ENCODE data around the gene BST1.
"Not testable (repeated sequence)": the region's sequence is repeated elsewhere in the genome, so short reads cannot be mapped to it uniquely, and the experiment has no call there.

The BST1 gene

DNA sequence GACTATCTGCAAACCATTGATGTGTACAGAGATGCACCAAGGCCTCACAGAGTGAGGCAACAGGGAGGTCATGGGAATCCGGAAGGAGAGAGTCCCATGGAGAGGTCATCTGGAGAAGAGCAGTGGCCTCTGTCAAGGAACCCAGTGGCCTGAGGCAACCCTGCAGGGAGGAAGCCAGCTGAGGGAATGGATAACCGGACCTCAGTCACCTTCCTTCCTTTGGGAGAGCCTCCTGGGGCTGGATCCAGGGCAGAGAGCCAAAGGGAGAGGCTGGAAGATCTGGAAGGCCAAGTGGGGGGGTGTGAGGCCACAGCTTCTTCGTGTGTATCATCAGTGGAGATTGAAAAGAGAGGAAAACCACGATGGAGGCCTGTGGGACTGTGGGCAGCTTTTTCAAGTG lies 50.9 kb downstream of the BST1 start:
- no peak for DNase-seq

DNA sequence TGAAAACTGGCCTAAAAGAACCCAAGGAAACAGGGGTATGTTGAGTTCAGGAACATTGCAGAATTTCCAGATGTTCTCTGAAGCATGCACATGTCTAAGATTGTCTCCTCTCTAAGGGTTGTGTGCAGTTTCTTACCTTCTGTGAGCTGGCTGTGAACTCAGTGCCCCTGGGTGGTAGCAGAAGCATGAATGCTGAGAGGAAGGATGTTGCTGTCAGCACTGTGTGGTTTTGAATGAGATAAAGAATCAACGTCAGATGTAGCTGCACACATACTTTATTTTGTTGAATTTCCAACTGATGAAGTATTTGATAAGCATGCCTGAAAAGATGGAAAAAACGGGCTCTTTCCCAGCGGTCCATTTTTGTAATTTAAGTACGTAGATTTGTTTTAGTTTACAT lies 51.5 kb downstream of the BST1 start:
- no peak for DNase-seq

GRCh38 chr4:15755321-15756155 lies 52.7 kb downstream of the BST1 start:
- DNase-seq, result no peak

DNA sequence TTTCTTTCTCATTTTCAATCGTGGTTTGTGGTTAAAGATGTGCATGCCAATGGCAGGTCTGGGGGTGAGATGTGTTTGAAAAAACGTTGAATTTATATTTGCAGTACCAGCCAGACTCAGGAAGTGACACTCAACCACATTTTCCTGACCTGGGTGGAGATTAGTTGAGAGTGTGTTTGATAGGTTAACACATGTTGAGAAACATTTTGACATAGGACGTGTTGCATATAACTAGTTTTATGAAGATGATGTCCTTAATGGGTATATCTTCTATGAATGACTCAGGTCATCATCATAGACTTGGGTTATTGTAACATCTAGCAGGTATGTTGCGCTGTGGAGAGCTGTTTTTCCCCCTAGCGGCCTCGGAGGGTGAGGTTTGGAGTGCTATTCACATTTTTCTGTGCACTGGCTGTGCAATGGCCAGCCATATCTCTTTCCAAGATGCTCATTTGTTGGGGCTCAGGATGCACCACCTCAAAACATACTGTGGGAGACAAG lies 53.5 kb downstream of the BST1 start:
- no peak for DNase-seq

DNA sequence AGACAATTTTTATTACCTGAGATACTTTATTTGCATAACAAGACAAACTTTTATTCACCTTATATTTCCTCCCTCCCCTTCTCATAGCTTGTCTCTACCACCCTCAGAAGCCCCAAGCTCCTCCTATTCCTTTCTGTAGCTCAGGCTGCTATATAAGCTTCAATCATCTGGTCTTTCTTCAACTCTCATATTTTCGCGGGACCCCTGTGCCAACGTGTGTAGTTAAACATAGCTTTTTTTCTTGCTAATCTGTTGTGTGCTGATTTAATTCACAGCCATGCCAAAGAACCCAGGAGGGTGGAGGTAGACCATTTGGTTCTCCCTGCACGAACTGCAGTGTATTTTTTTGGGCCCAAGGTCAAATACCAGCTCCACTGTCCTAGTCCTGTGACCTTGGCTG lies 54.2 kb downstream of the BST1 start:
- no peak for DNase-seq

- DNase-seq, result no peak
These were observed 55.4 kb downstream of the BST1 start for GRCh38 chr4:15758294-15758693.

DNA sequence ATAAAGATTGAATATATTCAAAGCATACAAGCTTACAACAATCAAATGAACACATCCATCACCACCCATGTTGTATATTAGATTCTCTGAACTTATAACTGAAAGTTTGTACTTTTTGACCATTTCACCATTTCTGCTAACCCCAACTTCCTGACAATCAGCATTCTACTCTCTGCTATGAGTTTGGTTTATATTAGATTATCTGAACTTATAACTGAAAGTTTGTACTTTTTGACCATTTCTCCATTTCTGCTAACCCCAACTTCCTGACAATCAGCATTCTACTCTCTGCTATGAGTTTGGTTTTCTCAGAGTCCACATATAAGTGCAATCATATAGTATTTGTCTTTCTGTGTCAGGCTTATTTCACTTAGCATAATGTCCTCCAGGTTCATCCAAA lies 59.6 kb downstream of the BST1 start:
- DNase-seq, result not testable (repeated sequence)

DNA sequence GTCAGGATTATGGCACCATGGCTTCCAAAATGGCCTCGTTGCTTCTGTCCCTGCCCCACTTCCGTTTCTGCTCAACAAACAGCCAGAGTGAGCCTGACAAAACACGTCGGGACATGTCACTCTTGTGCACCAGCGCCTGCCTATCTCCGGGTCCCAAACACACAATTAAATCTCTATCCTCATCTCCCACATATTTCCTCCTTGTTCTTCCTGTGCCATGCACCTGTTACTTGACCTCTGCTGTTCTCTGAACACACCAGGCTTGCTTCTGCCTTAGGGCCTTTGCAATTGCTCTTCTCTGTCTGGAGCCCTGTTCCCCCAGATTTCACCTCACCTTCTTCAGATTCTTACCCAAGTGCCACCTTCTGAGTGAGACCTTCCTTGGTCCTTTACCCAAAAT lies 62.5 kb downstream of the BST1 start:
- no peak for DNase-seq

GRCh38 chr4:15765910-15766697 lies 63.2 kb downstream of the BST1 start:
- no peak for DNase-seq

DNA sequence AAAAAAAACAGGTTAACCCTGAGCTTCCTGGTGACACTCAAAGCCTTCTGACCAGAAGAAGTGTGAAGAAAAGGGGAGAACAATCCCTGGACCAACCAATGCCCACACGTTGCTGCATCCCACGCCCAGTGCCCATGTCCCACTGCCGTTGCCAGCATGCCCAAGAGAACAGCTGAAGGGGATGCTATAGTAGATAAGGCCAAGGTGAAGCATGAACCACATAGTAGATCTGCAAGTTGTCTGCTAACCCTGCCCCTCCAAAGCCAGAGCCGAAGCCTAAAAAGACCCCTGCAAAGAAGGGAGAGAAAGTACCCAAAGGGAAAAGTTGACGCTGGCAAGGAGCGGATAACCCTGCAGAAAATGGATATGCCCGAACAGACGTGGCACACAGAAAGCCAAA lies 64.0 kb downstream of the BST1 start:
- no peak for DNase-seq

GRCh38 chr4:15769202-15769601 lies 66.3 kb downstream of the BST1 start:
- no peak for DNase-seq

- no peak for DNase-seq
These were observed 68.6 kb downstream of the BST1 start for GRCh38 chr4:15771216-15772058.

DNA sequence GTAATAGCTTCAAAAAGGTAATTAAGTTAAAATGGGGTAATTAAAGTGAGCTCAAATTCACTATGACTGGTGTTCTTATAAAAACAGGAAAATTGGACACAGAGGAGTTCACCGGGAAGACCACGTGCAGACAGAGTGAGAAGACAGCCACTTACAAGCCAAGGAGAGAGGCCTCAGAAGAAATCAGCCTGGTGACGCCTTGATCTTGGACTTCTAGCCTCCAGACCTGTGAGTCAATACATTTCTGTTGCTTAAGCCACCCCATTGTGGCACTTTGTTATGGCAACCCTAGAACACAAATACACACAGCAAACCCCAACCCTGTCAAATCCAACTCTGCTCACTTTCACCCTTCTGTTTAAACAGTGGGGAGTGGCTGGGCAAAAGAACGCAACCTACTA lies 71.2 kb downstream of the BST1 start:
- no peak for DNase-seq

DNA sequence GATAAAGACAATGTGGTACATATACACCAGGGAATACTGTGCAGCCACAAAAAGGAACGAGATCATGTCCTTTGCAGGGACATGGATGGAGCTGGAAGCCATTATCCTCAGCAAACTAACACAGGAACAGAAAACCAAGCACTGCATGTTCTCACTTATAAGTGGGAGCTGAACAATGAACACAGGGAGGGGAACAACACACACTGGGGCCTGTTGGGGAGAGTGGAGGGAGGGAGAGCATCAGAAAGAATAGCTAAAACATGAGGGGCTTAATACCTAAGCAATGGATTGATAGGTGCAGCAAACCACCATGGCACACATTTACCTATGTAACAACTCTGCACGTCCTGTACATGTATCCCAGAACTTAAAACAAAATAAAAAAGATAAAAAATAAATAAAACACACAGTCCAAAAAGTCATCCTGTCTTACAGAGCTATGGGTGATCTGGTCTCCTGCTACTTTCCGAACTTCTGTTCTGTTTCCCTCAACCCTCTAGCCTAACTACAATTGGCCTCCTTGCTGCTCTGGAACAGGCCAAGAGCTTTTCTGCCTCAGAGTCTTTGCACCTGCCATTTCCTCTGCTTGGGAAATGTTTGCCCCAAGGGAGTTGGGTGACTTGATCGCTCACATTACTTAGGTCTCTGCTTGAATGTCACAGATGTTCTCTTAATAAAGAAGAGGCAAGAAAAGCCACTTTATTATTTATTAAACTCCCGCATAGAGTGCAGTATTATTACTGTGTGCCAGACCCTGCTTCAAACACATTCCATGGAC lies 74.2 kb downstream of the BST1 start:
- no peak for DNase-seq

GRCh38 chr4:15777697-15778288 lies 74.9 kb downstream of the BST1 start:
- DNase-seq, result no peak

- DNase-seq, result no peak
These were observed 75.7 kb downstream of the BST1 start, which contains the start of gene CD38 for GRCh38 chr4:15778289-15779241. Gene CD38 (plus strand): TSS chr4:15778328. CDS start chr4:15778415, 87 bp downstream.

DNA sequence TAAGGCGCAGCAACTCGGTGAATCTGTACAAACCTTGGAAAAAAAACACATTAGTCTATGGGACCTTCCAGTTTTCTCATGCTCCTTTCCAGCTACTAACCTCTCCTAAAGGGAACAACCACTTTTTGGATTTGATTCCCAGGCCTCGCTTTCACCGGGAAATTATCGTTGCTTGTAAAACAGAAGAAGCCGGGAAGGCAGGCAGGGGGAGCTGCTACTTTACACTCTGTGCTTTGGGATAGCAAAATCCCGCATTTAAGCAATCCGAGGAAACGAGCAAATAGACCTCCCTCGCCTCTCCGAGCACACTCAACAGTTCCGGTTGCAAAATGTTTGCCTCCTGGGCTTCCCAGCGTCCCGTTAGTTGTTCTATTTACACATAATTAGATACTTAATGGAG lies 76.4 kb downstream of the BST1 start:
- no peak for DNase-seq

- no peak for DNase-seq
These were observed 76.9 kb downstream of the BST1 start for GRCh38 chr4:15779809-15780208.

- DNase-seq, result no peak
These were observed 78.7 kb downstream of the BST1 start for GRCh38 chr4:15781427-15782095.
